PFSK-1 (cell line): ENCODE results near the gene AGRN.

Experiments used
- FOXP2 ChIP-seq: optimal IDR thresholded peaks from 2 replicates; pipeline ENCODE3; 2011; ENCODE audit warnings: borderline replicate concordance, control low read depth, inconsistent platforms; ENCODE audit not compliant: insufficient read depth; ENCODE audit errors: extremely low read length, extremely low read depth
- POLR2AphosphoS5 ChIP-seq: IDR thresholded peaks from 2 replicates; pipeline ENCODE4 v1.6.1; 2012; ENCODE audit warnings: low read depth, mild to moderate bottlenecking, control low read depth, low read length, moderate library complexity
- REST ChIP-seq, 2 experiments: IDR thresholded peaks; 2 replicates each; pipeline versions ENCODE4 v1.6.1 to v1.8.0; 2011 to 2012; ENCODE audit warnings: low read depth in 2 of 2, low read length in 2 of 2, control low read depth in 1 of 2, inconsistent platforms in 1 of 2, mild to moderate bottlenecking in 1 of 2, moderate library complexity in 1 of 2; ENCODE audit not compliant: insufficient read depth in 1 of 2
- SIN3A ChIP-seq: IDR thresholded peaks from 2 replicates; pipeline ENCODE4 v1.6.1; 2012; ENCODE audit warnings: mild to moderate bottlenecking, low read length, moderate library complexity, borderline replicate concordance; ENCODE audit not compliant: insufficient read depth
- TAF1 ChIP-seq: IDR thresholded peaks from 2 replicates; pipeline ENCODE4 v1.6.1; 2012; ENCODE audit warnings: low read length, control low read depth, borderline replicate concordance; ENCODE audit not compliant: insufficient read depth

The AGRN gene

GRCh38 chr1:1027791-1028190, 7.9 kb downstream of the AGRN start:
- TF ChIP-seq FOXP2 (no peak), SIN3A (no peak), POLR2AphosphoS5 (no peak), TAF1 (no peak), REST (IDR thresholded peaks at IDR 0.05; ENCODE audit: insufficient read depth in 1 of 2, low read depth in 2 of 2, low read length in 2 of 2) (no peak)

DNA sequence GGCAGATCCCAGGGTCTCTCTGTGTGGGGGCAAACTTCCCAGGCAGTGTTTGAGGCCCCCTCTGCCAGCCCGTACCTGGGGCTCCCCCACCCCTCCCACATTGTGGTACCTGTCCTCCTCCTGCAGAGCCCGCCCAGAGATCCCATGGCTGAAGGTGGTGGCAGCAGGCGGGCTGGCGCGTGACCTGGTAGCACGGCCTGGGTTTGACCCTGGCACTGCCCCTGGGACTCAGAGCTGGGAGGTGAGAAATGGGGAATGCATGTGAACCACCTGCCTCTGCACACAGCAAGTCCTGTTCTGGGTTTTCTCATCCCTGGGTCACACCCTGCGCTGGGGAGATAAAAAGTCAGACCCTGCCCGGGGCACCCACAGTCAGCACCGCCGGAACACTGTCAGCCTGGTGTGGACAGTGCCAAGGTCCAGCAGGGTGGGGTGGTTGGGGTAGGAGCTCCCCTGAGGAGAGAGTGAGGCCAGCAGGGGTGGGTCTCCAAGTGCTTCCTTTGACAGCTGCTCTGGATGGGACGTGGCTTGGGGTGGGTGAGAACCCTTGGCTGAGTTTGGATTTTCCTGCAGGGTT, 11.8 kb downstream of the AGRN start:
- no peak for TF ChIP-seq TAF1
- no peak for TF ChIP-seq FOXP2

- TF ChIP-seq REST (IDR thresholded peaks at IDR 0.05; ENCODE audit: insufficient read depth in 1 of 2, low read depth in 2 of 2, low read length in 2 of 2), result no peak
- TF ChIP-seq POLR2AphosphoS5, result no peak
- no peak for TF ChIP-seq SIN3A
- TF ChIP-seq TAF1, result no peak
- TF ChIP-seq FOXP2, result no peak
These were observed 12.5 kb downstream of the AGRN start for GRCh38 chr1:1032424-1032823.

GRCh38 chr1:1033009-1033587, 13.2 kb downstream of the AGRN start:
- no peak for TF ChIP-seq TAF1
- no peak for TF ChIP-seq REST (IDR thresholded peaks at IDR 0.05; ENCODE audit: insufficient read depth in 1 of 2, low read depth in 2 of 2, low read length in 2 of 2)
- TF ChIP-seq SIN3A, result no peak
- TF ChIP-seq FOXP2, result no peak
- TF ChIP-seq POLR2AphosphoS5, result no peak

DNA sequence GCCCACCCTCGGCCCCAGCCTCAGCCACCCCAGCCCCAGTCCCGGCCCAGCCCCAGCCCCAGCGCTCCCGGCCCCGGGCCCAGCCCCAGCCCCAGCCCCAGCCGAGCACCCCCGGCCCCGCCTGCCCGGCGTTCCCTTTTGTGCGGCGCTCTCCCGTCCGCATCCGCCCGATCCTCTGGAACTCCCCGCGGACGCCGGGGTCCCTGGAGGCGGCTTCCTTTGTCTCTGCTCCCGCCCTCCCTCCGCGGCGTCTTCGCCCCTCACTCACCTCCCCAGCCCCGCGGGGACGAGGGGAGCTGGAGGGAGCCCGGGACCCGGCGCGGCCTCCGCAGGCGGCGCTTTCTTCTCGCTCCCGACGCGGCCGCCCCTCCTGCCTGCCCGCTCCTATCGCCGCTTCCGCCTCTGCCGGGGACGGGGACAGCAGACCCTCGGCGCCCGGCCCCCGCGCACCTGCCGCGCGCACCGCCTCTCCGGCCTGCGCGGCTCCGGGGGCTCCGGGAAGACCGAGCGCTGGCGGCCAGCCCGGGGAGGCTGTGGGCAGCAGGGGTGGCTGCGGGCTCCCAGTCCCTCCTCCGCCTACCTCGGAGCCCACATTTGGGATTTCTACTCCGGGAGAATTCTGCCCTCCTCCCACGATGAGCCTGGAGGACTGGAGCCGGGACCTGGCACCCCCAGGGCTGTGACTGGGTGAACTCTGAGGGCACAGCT, 14.0 kb downstream of the AGRN start:
- TF ChIP-seq TAF1 (no peak), POLR2AphosphoS5 (no peak), SIN3A (no peak)

GRCh38 chr1:1034439-1034781, 14.5 kb downstream of the AGRN start:
- TF ChIP-seq REST (IDR thresholded peaks at IDR 0.05; ENCODE audit: insufficient read depth in 1 of 2, low read depth in 2 of 2, low read length in 2 of 2), result no peak
- no peak for TF ChIP-seq POLR2AphosphoS5
- no peak for TF ChIP-seq FOXP2
